ENCODE measurements around the gene BCL7B. TPM values are rescaled to one million over a fixed set of nuclear protein-coding genes. Genes with fewer than 3 reads are reported as not detected.

Gene BCL7B
- total and polyA plus RNA-seq, 2 experiments from 2014 or later, result 17.0 to 18.2 TPM

GRCh38 chr7:73541722-73542121 is 15.8 kb downstream of the BCL7B start:
- Mint-ChIP-seq H3K27me3 (ENCODE audit: insufficient read depth, low read depth, poor library complexity) (peaks cover 2% of the 10 kb centered on the region), H3K9me3 (no peaks in the 10 kb centered on the region), H3K27ac (no peak overlapping the region), H3K4me1 (no peaks in the 10 kb centered on the region), H3K4me3 (no peak overlapping the region), H3K36me3 (ENCODE audit: low read depth) (peaks cover 51% of the 10 kb centered on the region)
- Histone ChIP-seq H2AFZ (no peak overlapping the region), H3F3A (replicated peaks; ENCODE audit: low read depth) (no peaks in the 10 kb centered on the region), H3K27me3 (ENCODE audit: insufficient read depth) (no peaks in the 10 kb centered on the region), H3K4me3 (no peak overlapping the region), H3K27ac (ENCODE audit: low read depth) (no peak overlapping the region), H3K4me2 (no peak overlapping the region), H3K9me2 (ENCODE audit: insufficient read depth) (no peaks in the 10 kb centered on the region), H3K79me2 (replicated peaks; ENCODE audit: insufficient read depth) (peaks cover 20% of the 10 kb centered on the region), H3K4me1 (ENCODE audit: insufficient read depth) (no peaks in the 10 kb centered on the region), H3K36me3 (ENCODE audit: insufficient read depth) (peaks cover 11% of the 10 kb centered on the region; the same call in 1 of the 2 replicates), H4K20me1 (replicated peaks; ENCODE audit: insufficient read depth) (no peaks in the 10 kb centered on the region)
- TF ChIP-seq ETS1 (IDR thresholded peaks at IDR 0.05), result no peak
- TF ChIP-seq STAT1 (IDR thresholded peaks at IDR 0.05; ENCODE audit: unreplicated experiment), result no peak
- TF ChIP-seq ZNF114 (CRISPR knock-in tag; IDR thresholded peaks at IDR 0.05), result no peak
- TF ChIP-seq EZH2 (IDR thresholded peaks at IDR 0.05; ENCODE audit: low read depth, unreplicated experiment), result no peak
- no peak for TF ChIP-seq NANOG (IDR thresholded peaks at IDR 0.05; ENCODE audit: borderline replicate concordance)
- TF ChIP-seq ZNF331 (CRISPR knock-in tag; IDR thresholded peaks at IDR 0.05; ENCODE audit: low read depth), result no peak
- TF ChIP-seq JUNB (IDR thresholded peaks at IDR 0.05; ENCODE audit: unreplicated experiment), result no peak
- TF ChIP-seq REST (IDR thresholded peaks at IDR 0.05; ENCODE audit: unreplicated experiment), result no peak
- no peak for TF ChIP-seq CTCF (conservative IDR thresholded peaks at IDR 0.05; ENCODE audit: low read depth in 2 of 2)
- TF ChIP-seq POLR2AphosphoS5 (IDR thresholded peaks at IDR 0.05; ENCODE audit: low read depth), result no peak
- TF ChIP-seq EZH2phosphoT487 (IDR thresholded peaks at IDR 0.05; ENCODE audit: unreplicated experiment), result no peak
- TF ChIP-seq, protein P1, sequence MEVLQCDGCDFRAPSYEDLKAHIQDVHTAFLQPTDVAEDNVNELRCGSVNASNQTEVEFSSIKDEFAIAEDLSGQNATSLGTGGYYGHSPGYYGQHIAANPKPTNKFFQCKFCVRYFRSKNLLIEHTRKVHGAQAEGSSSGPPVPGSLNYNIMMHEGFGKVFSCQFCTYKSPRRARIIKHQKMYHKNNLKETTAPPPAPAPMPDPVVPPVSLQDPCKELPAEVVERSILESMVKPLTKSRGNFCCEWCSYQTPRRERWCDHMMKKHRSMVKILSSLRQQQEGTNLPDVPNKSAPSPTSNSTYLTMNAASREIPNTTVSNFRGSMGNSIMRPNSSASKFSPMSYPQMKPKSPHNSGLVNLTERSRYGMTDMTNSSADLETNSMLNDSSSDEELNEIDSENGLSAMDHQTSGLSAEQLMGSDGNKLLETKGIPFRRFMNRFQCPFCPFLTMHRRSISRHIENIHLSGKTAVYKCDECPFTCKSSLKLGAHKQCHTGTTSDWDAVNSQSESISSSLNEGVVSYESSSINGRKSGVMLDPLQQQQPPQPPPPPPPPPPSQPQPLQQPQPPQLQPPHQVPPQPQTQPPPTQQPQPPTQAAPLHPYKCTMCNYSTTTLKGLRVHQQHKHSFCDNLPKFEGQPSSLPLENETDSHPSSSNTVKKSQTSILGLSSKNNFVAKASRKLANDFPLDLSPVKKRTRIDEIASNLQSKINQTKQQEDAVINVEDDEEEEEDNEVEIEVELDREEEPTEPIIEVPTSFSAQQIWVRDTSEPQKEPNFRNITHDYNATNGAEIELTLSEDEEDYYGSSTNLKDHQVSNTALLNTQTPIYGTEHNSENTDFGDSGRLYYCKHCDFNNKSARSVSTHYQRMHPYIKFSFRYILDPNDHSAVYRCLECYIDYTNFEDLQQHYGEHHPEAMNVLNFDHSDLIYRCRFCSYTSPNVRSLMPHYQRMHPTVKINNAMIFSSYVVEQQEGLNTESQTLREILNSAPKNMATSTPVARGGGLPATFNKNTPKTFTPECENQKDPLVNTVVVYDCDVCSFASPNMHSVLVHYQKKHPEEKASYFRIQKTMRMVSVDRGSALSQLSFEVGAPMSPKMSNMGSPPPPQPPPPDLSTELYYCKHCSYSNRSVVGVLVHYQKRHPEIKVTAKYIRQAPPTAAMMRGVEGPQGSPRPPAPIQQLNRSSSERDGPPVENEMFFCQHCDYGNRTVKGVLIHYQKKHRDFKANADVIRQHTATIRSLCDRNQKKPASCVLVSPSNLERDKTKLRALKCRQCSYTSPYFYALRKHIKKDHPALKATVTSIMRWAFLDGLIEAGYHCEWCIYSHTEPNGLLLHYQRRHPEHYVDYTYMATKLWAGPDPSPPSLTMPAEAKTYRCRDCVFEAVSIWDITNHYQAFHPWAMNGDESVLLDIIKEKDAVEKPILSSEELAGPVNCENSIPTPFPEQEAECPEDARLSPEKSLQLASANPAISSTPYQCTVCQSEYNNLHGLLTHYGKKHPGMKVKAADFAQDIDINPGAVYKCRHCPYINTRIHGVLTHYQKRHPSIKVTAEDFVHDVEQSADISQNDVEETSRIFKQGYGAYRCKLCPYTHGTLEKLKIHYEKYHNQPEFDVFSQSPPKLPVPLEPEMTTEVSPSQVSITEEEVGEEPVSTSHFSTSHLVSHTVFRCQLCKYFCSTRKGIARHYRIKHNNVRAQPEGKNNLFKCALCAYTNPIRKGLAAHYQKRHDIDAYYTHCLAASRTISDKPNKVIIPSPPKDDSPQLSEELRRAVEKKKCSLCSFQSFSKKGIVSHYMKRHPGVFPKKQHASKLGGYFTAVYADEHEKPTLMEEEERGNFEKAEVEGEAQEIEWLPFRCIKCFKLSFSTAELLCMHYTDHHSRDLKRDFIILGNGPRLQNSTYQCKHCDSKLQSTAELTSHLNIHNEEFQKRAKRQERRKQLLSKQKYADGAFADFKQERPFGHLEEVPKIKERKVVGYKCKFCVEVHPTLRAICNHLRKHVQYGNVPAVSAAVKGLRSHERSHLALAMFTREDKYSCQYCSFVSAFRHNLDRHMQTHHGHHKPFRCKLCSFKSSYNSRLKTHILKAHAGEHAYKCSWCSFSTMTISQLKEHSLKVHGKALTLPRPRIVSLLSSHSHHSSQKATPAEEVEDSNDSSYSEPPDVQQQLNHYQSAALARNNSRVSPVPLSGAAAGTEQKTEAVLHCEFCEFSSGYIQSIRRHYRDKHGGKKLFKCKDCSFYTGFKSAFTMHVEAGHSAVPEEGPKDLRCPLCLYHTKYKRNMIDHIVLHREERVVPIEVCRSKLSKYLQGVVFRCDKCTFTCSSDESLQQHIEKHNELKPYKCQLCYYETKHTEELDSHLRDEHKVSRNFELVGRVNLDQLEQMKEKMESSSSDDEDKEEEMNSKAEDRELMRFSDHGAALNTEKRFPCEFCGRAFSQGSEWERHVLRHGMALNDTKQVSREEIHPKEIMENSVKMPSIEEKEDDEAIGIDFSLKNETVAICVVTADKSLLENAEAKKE (CRISPR knock-in tag; IDR thresholded peaks at IDR 0.05), result no peak
- TF ChIP-seq CREB1 (CRISPR knock-in tag; IDR thresholded peaks at IDR 0.05; ENCODE audit: low read depth), result no peak
- no peak for DNase-seq (ENCODE audit: low spot score)
- ATAC-seq, result no peak
